Hepatocyte (in vitro differentiated cells): Measurements from ENCODE around the gene CMSS1. TPM values are rescaled to one million over a fixed set of nuclear protein-coding genes. Genes with fewer than 3 reads are reported as not detected.
A peak's percentile ranks its signal among the peaks of the same experiment; 100 is the strongest.

Experiments
- DNase-seq: peaks from one replicate; pipeline ENCODE4 v3.0.0-alpha.2; 2016; ENCODE audit warnings: low spot score
- H2AFZ ChIP-seq: fragments of 200-600 bp; sonication (generic); 2 replicates; pipeline ENCODE4 v1.6.0; 2016; ENCODE audit warnings: antibody characterized with exemption, mild to moderate bottlenecking
- H3K27ac ChIP-seq: fragments of 200-600 bp; sonication (generic); 2 replicates; pipeline ENCODE4 v1.5.1; 2016; ENCODE audit warnings: mild to moderate bottlenecking
- H3K27me3 ChIP-seq: fragments of 200-600 bp; sonication (generic); 2 replicates; pipeline ENCODE4 v1.6.1; 2016
- H3K36me3 ChIP-seq: fragments of 200-600 bp; sonication (generic); replicated peaks from 2 replicates; pipeline ENCODE4 v1.5.1; 2016; ENCODE audit warnings: low read depth; ENCODE audit not compliant: insufficient read depth
- H3K4me1 ChIP-seq: fragments of 200-600 bp; sonication (generic); 2 replicates; pipeline ENCODE4 v1.5.1; 2016; ENCODE audit warnings: mild to moderate bottlenecking, moderate library complexity; ENCODE audit not compliant: insufficient read depth
- H3K4me2 ChIP-seq: fragments of 200-600 bp; sonication (generic); 2 replicates; pipeline ENCODE4 v1.6.0; 2016
- H3K4me3 ChIP-seq: fragments of 200-600 bp; sonication (generic); 2 replicates; pipeline ENCODE4 v1.5.1; 2016; ENCODE audit warnings: mild to moderate bottlenecking
- H3K79me2 ChIP-seq: fragments of 200-600 bp; sonication (generic); 2 replicates; pipeline ENCODE4 v1.6.0; 2017; ENCODE audit warnings: mild to moderate bottlenecking
- H3K9me2 ChIP-seq: fragments of 200-600 bp; sonication (generic); replicated peaks from 2 replicates; pipeline ENCODE4 v1.6.0; 2017; ENCODE audit warnings: mild to moderate bottlenecking; ENCODE audit not compliant: insufficient read depth
- H3K9me3 ChIP-seq: fragments of 200-600 bp; sonication (generic); 2 replicates; pipeline ENCODE4 v1.5.1; 2016; ENCODE audit warnings: low read depth, mild to moderate bottlenecking
- H4K20me1 ChIP-seq: fragments of 200-600 bp; sonication (generic); 2 replicates; pipeline ENCODE4 v1.6.0; 2016; ENCODE audit warnings: mild to moderate bottlenecking; ENCODE audit not compliant: insufficient read depth, poor library complexity, severe bottlenecking
- EZH2 ChIP-seq: fragments of 200-600 bp; sonication (generic); IDR thresholded peaks from 2 replicates; pipeline ENCODE4 v1.6.1; 2016; ENCODE audit warnings: antibody characterized with exemption, mild to moderate bottlenecking, borderline replicate concordance
- EZH2phosphoT487 ChIP-seq: fragments of 200-600 bp; sonication (generic); IDR thresholded peaks from one replicate; pipeline ENCODE4 v1.6.1; 2018; ENCODE audit warnings: antibody characterized with exemption, mild to moderate bottlenecking, low read depth, moderate library complexity; ENCODE audit not compliant: unreplicated experiment, severe bottlenecking
- WGBS: methylation state at CpG from one replicate; pipeline ENCODE4 v1.1.6; 2016; ENCODE audit warnings: low lambda C conversion rate; ENCODE audit errors: missing lambda C conversion rate; 5-methylcytosine and 5-hydroxymethylcytosine counted together
- polyA plus RNA-seq: library from polyadenylated mRNA; unstranded; fragments of >200 nt; fragmentation: Nextera tagmentation; extraction: Ambion mirVana; gene quantifications from 2 replicates; pipeline ENCODE4 v1.2.1, GENCODE V29; 2016
- total RNA-seq: library from RNA; depleted of rRNA; stranded (reverse); fragments of >200 nt; gene quantifications from 2 replicates; pipeline ENCODE4 v1.2.3, GENCODE V29; 2014
- TF ChIP-seq, protein P1 (sequence below): fragments of 200-600 bp; sonication (generic); IDR thresholded peaks from 2 replicates; pipeline ENCODE4 v1.5.1; 2016; ENCODE audit warnings: antibody characterized with exemption, mild to moderate bottlenecking; ENCODE audit not compliant: poor library complexity

CMSS1 gene
- total and polyA plus RNA-seq, 2 experiments from 2014 or later: 11.8 to 17.0 TPM

DNA sequence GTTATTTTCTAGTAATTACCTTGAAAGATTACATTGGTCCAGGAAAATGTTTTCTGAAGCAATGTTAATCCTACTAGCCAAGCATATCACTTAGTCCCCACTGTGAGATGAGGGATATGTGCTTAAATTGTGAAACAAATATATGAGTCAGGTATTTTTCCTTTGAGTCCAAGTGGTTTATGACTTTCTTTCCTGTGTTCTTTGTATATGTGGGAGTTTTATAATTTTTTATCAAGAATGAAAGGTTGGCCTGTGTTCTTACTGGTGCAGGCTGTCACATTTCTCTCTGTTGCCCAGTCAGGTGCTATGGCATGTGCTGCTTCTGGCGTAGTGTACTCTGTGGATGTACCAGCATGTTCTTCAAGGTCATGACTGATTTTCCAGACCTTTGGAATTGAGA lies 147.4 kb downstream of the CMSS1 start:
- DNase-seq: peak; percentile 58
- TF ChIP-seq, protein P1, sequence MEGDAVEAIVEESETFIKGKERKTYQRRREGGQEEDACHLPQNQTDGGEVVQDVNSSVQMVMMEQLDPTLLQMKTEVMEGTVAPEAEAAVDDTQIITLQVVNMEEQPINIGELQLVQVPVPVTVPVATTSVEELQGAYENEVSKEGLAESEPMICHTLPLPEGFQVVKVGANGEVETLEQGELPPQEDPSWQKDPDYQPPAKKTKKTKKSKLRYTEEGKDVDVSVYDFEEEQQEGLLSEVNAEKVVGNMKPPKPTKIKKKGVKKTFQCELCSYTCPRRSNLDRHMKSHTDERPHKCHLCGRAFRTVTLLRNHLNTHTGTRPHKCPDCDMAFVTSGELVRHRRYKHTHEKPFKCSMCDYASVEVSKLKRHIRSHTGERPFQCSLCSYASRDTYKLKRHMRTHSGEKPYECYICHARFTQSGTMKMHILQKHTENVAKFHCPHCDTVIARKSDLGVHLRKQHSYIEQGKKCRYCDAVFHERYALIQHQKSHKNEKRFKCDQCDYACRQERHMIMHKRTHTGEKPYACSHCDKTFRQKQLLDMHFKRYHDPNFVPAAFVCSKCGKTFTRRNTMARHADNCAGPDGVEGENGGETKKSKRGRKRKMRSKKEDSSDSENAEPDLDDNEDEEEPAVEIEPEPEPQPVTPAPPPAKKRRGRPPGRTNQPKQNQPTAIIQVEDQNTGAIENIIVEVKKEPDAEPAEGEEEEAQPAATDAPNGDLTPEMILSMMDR: no peak
- no peak for TF ChIP-seq EZH2phosphoT487
- H3K9me3 ChIP-seq: no peaks in the 10 kb centered on the region
- no peaks in the 10 kb centered on the region for H3K79me2 ChIP-seq
- no peak overlapping the region for H2AFZ ChIP-seq
- peaks cover 13% of the 10 kb centered on the region for H3K4me1 ChIP-seq
- H3K9me2 ChIP-seq: no peaks in the 10 kb centered on the region
- no peaks in the 10 kb centered on the region for H4K20me1 ChIP-seq
- 71% methylated on average over 1 of the region's 1 CpG for WGBS
- no peaks in the 10 kb centered on the region for H3K36me3 ChIP-seq
- no peak overlapping the region for H3K4me3 ChIP-seq
- no peaks in the 10 kb centered on the region for H3K27me3 ChIP-seq
- peak overlapping the region; percentile 82 for H3K27ac ChIP-seq
- no peak overlapping the region for H3K4me2 ChIP-seq

DNA sequence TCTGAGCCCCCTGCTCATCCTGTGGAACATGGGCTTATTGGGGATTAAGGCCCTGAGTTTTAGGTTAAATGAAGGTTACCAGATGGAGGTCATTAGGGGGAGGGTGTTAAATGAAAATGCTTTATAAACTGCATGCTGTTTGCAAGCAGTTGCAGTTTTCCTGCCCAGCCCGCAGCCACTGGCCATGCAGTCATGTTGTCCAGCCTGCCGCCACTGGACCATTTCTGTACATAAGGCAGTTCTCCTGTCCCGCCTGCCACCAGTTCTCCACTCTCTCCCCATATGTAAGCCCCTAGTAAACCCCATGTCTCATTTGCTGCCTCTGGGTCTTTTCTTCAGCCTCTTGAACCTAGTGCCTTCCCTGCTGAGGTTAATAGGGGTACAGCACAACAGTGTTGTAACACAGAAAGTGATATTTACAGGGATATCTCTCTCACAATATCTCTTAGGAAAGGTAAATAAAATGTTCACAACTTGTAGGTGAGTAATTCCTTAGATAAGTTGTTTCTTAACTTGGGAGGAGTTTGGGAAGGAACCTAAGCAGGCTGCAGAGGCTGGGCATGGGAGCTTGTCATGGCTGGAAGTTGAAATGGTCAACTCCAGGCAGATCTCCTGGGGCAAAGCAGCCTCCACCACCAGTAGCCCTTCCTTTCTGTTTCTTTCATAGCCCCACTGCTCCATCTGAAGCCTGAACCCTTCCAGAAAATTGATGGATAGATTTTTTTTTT lies 148.2 kb downstream of the CMSS1 start:
- DNase-seq: peak; percentile 19
- no peak overlapping the region for H3K4me3 ChIP-seq
- no peaks in the 10 kb centered on the region for H3K79me2 ChIP-seq
- H3K9me3 ChIP-seq: no peaks in the 10 kb centered on the region
- no peaks in the 10 kb centered on the region for H3K9me2 ChIP-seq
- H3K27ac ChIP-seq: peak overlapping the region; percentile 82
- no peak overlapping the region for H2AFZ ChIP-seq
- TF ChIP-seq, protein P1: no peak
- no peak for TF ChIP-seq EZH2phosphoT487
- TF ChIP-seq EZH2: no peak
- H3K4me1 ChIP-seq: peaks cover 13% of the 10 kb centered on the region
- H3K4me2 ChIP-seq: no peak overlapping the region
- H4K20me1 ChIP-seq: no peaks in the 10 kb centered on the region
- no peaks in the 10 kb centered on the region for H3K27me3 ChIP-seq
- 92% methylated on average over 3 of the region's 3 CpGs for WGBS
- H3K36me3 ChIP-seq: no peaks in the 10 kb centered on the region

DNA sequence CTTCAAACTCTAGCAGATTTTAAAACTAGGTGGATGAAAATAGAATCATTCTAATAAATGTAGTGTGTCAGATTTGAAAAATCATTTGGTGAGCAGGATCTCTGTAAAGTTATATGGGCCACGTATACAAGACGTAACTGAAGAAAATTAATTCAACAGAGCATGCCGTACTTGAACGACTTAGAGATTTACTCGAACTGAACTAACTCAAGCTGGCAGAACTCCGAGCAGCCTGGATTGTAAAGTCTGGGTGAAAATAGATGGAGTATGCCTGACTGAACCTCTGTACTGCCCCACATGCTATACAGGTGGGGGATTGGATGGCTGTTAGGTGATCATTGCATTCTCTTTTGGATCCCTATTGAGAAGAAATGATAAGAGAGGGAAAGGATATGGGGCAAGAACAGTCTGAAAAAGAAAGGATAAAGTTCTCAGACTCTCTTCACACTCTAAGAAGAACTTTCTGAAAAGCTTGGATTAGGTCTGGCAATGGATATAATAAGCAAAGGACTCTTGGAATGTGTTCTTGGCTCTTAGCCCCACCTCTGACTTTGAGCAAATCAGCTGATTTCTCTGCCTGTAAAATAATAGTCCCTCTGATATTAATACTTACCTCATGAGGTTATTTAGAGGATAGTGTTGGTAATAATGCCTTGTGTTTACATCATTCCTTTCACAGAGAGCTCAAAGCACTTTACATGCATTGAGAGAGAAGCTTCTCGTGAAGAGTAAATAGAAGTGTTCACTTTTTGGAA lies 149.2 kb downstream of the CMSS1 start:
- H3K36me3 ChIP-seq: no peaks in the 10 kb centered on the region
- H4K20me1 ChIP-seq: no peaks in the 10 kb centered on the region
- H3K9me3 ChIP-seq: no peaks in the 10 kb centered on the region
- peak overlapping the region; percentile 82 for H3K27ac ChIP-seq
- no peaks in the 10 kb centered on the region for H3K79me2 ChIP-seq
- peaks cover 13% of the 10 kb centered on the region for H3K4me1 ChIP-seq
- no peak overlapping the region for H2AFZ ChIP-seq
- TF ChIP-seq EZH2phosphoT487: no peak
- TF ChIP-seq, protein P1: no peak
- TF ChIP-seq EZH2: no peak
- no peak overlapping the region for H3K4me2 ChIP-seq
- no peaks in the 10 kb centered on the region for H3K9me2 ChIP-seq
- 89% methylated on average over 7 of the region's 7 CpGs for WGBS
- H3K27me3 ChIP-seq: no peaks in the 10 kb centered on the region
- no peak overlapping the region for H3K4me3 ChIP-seq
- no peak for DNase-seq
